GM23338 (cell line): ENCODE measurements around the gene NRF1.

Experiments used
- CREB1 ChIP-seq: fragments of 250-450 bp; sonication (Bioruptor Pico); IDR thresholded peaks from 2 replicates; pipeline ENCODE4 v1.5.0; 2020; ENCODE audit warnings: low read depth, mild to moderate bottlenecking, moderate library complexity
- CTCF ChIP-seq, 2 experiments: fragments of 200-600 bp in 1 of 2; sonication (generic) in 1 of 2; conservative IDR thresholded peaks; 2 replicates each; pipeline versions ENCODE4 v1.5.1 to v1.6.1; 2016 to 2017; ENCODE audit warnings: antibody characterized with exemption in 2 of 2, low read depth in 2 of 2, mild to moderate bottlenecking in 2 of 2, moderate library complexity in 1 of 2
- EZH2 ChIP-seq: fragments of 200-600 bp; sonication (generic); IDR thresholded peaks from one replicate; pipeline ENCODE4 v1.8.0; 2017; ENCODE audit warnings: antibody characterized with exemption, mild to moderate bottlenecking, low read depth; ENCODE audit not compliant: unreplicated experiment
- EZH2phosphoT487 ChIP-seq: fragments of 200-600 bp; sonication (generic); IDR thresholded peaks from one replicate; pipeline ENCODE4 v1.8.1; 2018; ENCODE audit warnings: antibody characterized with exemption; ENCODE audit not compliant: unreplicated experiment
- JUNB ChIP-seq: IDR thresholded peaks from one replicate; pipeline ENCODE4 v1.6.1; 2016; ENCODE audit warnings: antibody characterized with exemption; ENCODE audit not compliant: unreplicated experiment
- POLR2AphosphoS5 ChIP-seq: IDR thresholded peaks from 2 replicates; pipeline ENCODE4 v1.6.1; 2016; ENCODE audit warnings: antibody characterized with exemption, low read depth
- REST ChIP-seq: IDR thresholded peaks from one replicate; pipeline ENCODE4 v1.6.1; 2018; ENCODE audit warnings: antibody characterized with exemption; ENCODE audit not compliant: unreplicated experiment
- STAT1 ChIP-seq: IDR thresholded peaks from one replicate; pipeline ENCODE4 v1.6.1; 2016; ENCODE audit warnings: antibody characterized with exemption; ENCODE audit not compliant: unreplicated experiment
- ZNF331 ChIP-seq: fragments of 250-450 bp; sonication (Bioruptor Pico); IDR thresholded peaks from 2 replicates; pipeline ENCODE4 v1.5.0; 2020; ENCODE audit warnings: low read depth, mild to moderate bottlenecking, moderate library complexity
- ZNF462 ChIP-seq: fragments of 250-450 bp; sonication (Bioruptor Pico); IDR thresholded peaks from 2 replicates; pipeline ENCODE4 v1.5.0; 2020; ENCODE audit warnings: mild to moderate bottlenecking, moderate library complexity

GRCh38 chr7:129742256-129742655 lies 130.7 kb downstream of the NRF1 start:
- TF ChIP-seq CTCF (conservative IDR thresholded peaks at IDR 0.05; ENCODE audit: low read depth in 2 of 2): no peak
- no peak for TF ChIP-seq POLR2AphosphoS5
- no peak for TF ChIP-seq CREB1
- TF ChIP-seq EZH2: no peak
- no peak for TF ChIP-seq JUNB
- TF ChIP-seq ZNF331: no peak
- no peak for TF ChIP-seq STAT1
- no peak for TF ChIP-seq EZH2phosphoT487
- no peak for TF ChIP-seq REST
- no peak for TF ChIP-seq ZNF462 (CRISPR knock-in tag)
